HG03469 (cell line): Measurements from ENCODE around the gene CCR1.

Experiments used
- ATAC-seq: cut with Tn5 transposase; IDR thresholded peaks from one replicate; pipeline ENCODE4 v1.9.1; 2021; ENCODE audit warnings: mild to moderate bottlenecking, moderate library complexity, moderate number of reproducible peaks; ENCODE audit not compliant: unreplicated experiment

Gene CCR1

DNA sequence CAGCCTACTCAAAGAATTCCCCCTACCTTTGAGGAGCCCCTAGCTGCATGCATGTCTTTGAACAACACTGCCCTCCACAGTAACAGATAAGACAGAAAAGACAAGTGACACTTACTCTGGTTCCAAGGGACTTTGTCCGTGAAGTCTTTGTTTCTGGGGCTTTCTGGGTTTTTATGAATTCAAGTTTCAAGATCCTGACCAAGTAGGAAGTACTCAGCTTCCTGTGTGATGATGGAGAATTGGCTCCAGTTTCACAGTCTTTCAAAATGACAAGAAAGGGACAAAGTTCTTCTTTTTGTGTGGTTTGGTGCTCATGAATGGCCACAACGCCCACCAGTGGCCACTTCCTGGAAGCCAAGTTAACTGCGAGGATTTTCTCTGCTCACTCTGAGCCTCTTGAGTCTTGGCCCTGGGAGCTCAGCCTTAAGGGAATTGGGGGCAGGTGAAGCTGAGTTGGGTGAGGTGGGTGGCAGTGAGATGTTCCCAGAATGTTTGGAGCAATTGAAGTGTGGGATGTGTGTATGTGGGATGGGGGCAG, at the start of gene CCR1:
CCR1 (minus strand) TSS at position 147 of the 538 bp plus-strand sequence. CDS start 4,000 bp downstream, outside the sequence.
- peak; percentile 40 for ATAC-seq

- ATAC-seq = no peak
Observed at GRCh38 chr3:46252980-46253379, 44.9 kb upstream of the CCR1 start.

DNA sequence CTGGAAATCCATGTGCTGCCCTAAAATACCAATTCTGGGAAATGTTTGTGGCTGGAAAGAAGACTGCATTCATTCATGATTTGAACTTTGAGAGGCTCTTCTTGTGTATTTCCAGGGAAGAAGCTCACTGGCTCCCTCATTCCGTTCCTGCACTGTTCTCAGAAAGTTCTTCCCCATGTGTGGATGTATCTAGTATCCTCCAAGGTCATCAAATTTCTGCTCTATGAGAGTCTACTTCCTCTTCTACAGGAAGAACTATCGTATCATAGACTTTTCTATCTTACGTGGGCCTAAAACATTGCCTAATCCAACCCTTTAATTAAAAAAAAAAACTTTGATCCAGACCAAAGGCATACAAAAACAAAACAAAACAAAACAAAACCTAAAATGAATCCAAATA, 37.0 kb upstream of the CCR1 start:
- no peak for ATAC-seq

GRCh38 chr3:46243560-46243959, 35.4 kb upstream of the CCR1 start:
- no peak for ATAC-seq

DNA sequence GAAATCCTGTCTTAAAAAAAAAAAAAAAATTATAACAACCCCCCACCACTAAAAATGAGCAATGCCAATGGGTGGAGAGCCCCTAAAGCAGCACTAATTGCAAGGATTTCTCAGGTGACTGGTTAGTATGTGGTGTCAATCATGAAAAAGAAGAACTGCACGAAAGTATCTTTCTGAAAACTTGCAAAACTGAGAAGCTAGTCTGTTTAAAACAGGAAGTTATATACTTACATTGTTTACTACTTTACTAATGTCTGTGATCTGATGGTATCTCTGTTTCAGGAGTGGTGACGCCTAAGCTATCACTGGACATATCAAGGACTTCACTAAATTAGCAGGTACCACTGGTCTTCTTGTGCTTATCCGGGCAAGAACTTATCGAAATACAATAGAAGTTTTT, 34.0 kb upstream of the CCR1 start, which contains the start of gene CCR3:
CCR3 (plus strand) TSS at position 341 of the 400 bp plus-strand sequence. CDS start 22,699 bp downstream, outside the sequence.
- no peak for ATAC-seq

GRCh38 chr3:46239952-46240351, 31.8 kb upstream of the CCR1 start:
- ATAC-seq = no peak

GRCh38 chr3:46239301-46239938, 31.3 kb upstream of the CCR1 start:
- ATAC-seq = no peak

DNA sequence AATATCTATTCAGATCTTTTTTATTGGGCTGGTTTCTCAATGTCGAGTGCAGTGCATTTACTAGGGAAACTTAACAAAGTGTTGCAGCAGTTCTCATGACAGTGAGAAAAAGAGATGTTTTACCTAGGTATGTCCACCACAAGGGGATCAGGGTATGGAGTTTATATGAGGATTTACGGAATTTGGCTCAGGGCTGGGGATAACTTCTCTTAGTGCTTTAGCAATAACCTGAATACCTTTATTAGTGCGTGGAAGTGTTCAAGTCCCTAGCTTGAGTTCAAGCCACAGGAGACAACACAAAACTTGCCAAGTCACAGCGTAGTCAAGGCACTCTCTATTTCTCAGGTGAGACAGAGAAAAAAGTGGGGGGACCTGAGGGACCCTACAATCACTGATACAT, 30.3 kb upstream of the CCR1 start:
- no peak for ATAC-seq

DNA sequence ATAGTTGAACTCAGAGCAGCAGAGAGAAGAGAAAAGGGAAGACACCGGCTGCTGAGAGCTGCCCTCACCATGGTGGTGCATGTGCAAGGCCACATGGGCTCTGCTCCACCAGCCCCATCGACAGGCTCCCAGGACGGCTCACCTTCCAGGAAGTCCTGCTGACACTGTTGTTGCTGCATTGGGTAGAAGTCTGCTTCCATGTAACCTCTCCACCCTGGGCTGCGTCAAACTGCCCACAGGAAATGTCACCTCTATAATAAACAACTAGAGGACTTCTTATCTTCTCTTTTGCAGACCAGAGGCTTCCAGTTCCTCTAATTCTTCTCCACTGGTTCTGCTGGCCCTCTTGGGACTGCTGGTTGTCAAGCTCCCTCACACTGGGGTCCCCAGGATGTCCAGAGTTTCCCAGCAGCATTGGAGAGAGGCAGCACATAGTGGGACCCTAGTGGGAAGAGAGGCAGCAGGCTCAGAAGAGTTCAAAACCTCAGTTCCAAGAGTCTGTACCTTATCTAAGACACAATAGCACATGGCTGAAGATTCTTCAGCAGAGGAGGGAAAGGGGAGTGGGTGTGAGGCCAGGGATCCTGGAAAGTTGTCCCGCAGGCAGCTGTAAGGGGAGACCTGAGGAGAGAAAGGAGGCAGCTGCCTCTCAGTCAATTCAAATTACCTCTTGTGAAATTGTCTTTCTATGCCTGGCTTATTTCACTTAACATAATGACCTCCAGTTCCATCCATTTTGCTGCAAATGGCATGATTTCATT, 28.4 kb upstream of the CCR1 start:
- ATAC-seq = no peak

- no peak for ATAC-seq
Observed at GRCh38 chr3:46235425-46235824, 27.3 kb upstream of the CCR1 start.

DNA sequence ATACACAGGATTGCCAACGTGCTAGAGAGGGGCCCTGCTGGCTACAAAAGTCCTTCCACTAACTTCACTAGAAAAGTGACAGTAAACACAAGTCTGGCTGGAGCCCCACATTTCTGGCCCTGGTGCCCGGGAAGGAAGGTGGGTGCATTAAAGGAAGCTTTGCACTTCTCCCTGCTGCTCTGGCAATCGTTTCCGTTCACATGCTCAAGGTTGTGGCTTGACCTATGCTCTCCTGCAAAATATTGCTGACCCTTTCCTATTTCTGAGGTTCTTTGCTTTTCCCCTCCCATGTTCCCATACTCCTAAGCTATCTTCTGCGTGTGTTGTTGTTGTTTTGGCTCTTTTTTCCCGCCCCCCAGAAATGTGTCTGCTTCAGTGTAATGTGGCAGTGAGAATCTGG, 25.1 kb upstream of the CCR1 start:
- no peak for ATAC-seq

- ATAC-seq = no peak
Observed at GRCh38 chr3:46231323-46231722, 23.2 kb upstream of the CCR1 start.

DNA sequence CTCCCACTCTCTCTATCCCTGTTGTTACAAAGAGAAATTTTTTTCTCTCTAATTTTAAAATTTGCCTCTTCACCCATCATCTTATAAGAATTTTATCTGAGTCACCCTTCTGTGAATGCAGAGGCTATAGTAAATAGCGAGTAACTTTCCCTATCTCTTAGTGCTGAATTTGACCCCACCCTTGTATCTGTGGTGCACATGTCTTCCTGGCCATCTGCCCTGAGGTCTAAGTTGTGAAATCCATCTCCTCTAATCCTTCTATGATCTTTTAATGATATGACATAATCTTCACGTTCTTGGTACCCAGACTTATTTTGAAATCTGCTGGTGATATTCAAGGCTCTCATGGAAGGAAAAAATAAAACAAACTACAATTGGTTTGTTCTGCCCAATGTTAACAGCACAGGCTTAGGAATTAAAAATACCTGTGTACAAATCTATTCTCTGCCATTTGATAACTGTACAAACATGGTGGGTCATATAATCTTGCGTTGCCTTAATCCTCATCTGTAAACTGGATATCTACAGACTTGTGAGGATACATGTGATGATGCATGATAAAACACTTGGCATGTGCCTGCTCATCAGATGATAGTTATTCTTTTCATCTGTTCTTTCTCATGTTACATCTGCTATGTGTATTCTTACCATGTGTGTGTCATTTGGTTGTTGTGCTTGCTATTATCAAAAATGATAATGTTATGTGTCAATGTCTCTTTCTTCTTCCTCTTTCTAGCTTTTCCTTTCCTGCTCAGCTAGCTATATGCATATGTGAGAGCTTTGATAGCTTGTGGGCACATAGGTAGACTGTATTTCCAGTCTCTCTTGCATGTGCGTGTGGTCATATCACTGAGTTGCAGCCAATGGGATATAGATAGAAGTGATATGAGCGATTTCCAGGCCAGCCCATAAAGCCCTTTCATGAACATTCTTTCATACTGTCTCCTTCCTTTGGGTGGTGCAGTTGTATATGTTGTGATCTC, 20.4 kb upstream of the CCR1 start:
- no peak for ATAC-seq

GRCh38 chr3:46222435-46223161, 14.5 kb upstream of the CCR1 start:
- no peak for ATAC-seq

- no peak for ATAC-seq
Observed at GRCh38 chr3:46221938-46222337, 13.8 kb upstream of the CCR1 start.

GRCh38 chr3:46221391-46221790, 13.3 kb upstream of the CCR1 start:
- ATAC-seq = no peak

- no peak for ATAC-seq
Observed at GRCh38 chr3:46218196-46218709, 10.1 kb upstream of the CCR1 start.

GRCh38 chr3:46215810-46216414, 7.8 kb upstream of the CCR1 start:
- no peak for ATAC-seq

GRCh38 chr3:46214751-46215352, 6.7 kb upstream of the CCR1 start:
- ATAC-seq = no peak
